GM18520 (cell line): Measurements from ENCODE around the gene SGPP2.
A peak's percentile ranks its signal among the peaks of the same experiment; 100 is the strongest.
"Not testable (repeated sequence)": the region's sequence is repeated elsewhere in the genome, so short reads cannot be mapped to it uniquely, and the experiment has no call there.

Experiments used
- ATAC-seq: cut with Tn5 transposase; IDR thresholded peaks from one replicate; pipeline ENCODE4 v1.9.1; 2021; ENCODE audit not compliant: unreplicated experiment

SGPP2 gene

GRCh38 chr2:222424729-222425671, 657 bp downstream of the SGPP2 start:
- no peak for ATAC-seq

GRCh38 chr2:222427646-222428301, 3.4 kb downstream of the SGPP2 start:
- ATAC-seq = peak; percentile 44

- ATAC-seq = no peak
Observed at GRCh38 chr2:222430071-222430470, 5.7 kb downstream of the SGPP2 start.

GRCh38 chr2:222430681-222431080, 6.3 kb downstream of the SGPP2 start:
- ATAC-seq = no peak

- no peak for ATAC-seq
Observed at GRCh38 chr2:222431869-222432268, 7.5 kb downstream of the SGPP2 start.

GRCh38 chr2:222433332-222434173, 9.2 kb downstream of the SGPP2 start:
- peak; percentile 61 for ATAC-seq

- ATAC-seq = peak; percentile 31
Observed at GRCh38 chr2:222434204-222434603, 9.9 kb downstream of the SGPP2 start.

- ATAC-seq = not testable (repeated sequence)
Observed at GRCh38 chr2:222435400-222436039, 11.2 kb downstream of the SGPP2 start.

GRCh38 chr2:222436040-222436413, 11.7 kb downstream of the SGPP2 start:
- no peak for ATAC-seq

GRCh38 chr2:222439692-222440091, 15.3 kb downstream of the SGPP2 start:
- ATAC-seq = no peak

GRCh38 chr2:222440673-222441422, 16.5 kb downstream of the SGPP2 start:
- no peak for ATAC-seq

- ATAC-seq = no peak
Observed at GRCh38 chr2:222442665-222443064, 18.3 kb downstream of the SGPP2 start.

- no peak for ATAC-seq
Observed at GRCh38 chr2:222445227-222445626, 20.9 kb downstream of the SGPP2 start.

GRCh38 chr2:222447131-222447530, 22.8 kb downstream of the SGPP2 start:
- no peak for ATAC-seq

GRCh38 chr2:222448748-222449181, 24.4 kb downstream of the SGPP2 start:
- no peak for ATAC-seq

- no peak for ATAC-seq
Observed at GRCh38 chr2:222450021-222450420, 25.7 kb downstream of the SGPP2 start.

GRCh38 chr2:222451224-222451674, 26.9 kb downstream of the SGPP2 start:
- ATAC-seq = peak; percentile 100

- no peak for ATAC-seq
Observed at GRCh38 chr2:222452422-222452950, 28.1 kb downstream of the SGPP2 start.

- ATAC-seq = no peak
Observed at GRCh38 chr2:222456479-222457077, 32.2 kb downstream of the SGPP2 start.
